ENCODE measurements around the gene BCAS3.

GRCh38 chr17:61233991-61234750 is 556.5 kb downstream of the BCAS3 start:
- TF ChIP-seq, protein P1, sequence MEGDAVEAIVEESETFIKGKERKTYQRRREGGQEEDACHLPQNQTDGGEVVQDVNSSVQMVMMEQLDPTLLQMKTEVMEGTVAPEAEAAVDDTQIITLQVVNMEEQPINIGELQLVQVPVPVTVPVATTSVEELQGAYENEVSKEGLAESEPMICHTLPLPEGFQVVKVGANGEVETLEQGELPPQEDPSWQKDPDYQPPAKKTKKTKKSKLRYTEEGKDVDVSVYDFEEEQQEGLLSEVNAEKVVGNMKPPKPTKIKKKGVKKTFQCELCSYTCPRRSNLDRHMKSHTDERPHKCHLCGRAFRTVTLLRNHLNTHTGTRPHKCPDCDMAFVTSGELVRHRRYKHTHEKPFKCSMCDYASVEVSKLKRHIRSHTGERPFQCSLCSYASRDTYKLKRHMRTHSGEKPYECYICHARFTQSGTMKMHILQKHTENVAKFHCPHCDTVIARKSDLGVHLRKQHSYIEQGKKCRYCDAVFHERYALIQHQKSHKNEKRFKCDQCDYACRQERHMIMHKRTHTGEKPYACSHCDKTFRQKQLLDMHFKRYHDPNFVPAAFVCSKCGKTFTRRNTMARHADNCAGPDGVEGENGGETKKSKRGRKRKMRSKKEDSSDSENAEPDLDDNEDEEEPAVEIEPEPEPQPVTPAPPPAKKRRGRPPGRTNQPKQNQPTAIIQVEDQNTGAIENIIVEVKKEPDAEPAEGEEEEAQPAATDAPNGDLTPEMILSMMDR (IDR thresholded peaks at IDR 0.05), result no peak
- TF ChIP-seq POLR2A (IDR thresholded peaks at IDR 0.05), result no peak

Data from heart left ventricle (tissue), 13 donors.